ENCODE measurements around the gene BAIAP3.
"Not testable (repeated sequence)": the region's sequence is repeated elsewhere in the genome, so short reads cannot be mapped to it uniquely, and the experiment has no call there.

BAIAP3 gene, protein sequence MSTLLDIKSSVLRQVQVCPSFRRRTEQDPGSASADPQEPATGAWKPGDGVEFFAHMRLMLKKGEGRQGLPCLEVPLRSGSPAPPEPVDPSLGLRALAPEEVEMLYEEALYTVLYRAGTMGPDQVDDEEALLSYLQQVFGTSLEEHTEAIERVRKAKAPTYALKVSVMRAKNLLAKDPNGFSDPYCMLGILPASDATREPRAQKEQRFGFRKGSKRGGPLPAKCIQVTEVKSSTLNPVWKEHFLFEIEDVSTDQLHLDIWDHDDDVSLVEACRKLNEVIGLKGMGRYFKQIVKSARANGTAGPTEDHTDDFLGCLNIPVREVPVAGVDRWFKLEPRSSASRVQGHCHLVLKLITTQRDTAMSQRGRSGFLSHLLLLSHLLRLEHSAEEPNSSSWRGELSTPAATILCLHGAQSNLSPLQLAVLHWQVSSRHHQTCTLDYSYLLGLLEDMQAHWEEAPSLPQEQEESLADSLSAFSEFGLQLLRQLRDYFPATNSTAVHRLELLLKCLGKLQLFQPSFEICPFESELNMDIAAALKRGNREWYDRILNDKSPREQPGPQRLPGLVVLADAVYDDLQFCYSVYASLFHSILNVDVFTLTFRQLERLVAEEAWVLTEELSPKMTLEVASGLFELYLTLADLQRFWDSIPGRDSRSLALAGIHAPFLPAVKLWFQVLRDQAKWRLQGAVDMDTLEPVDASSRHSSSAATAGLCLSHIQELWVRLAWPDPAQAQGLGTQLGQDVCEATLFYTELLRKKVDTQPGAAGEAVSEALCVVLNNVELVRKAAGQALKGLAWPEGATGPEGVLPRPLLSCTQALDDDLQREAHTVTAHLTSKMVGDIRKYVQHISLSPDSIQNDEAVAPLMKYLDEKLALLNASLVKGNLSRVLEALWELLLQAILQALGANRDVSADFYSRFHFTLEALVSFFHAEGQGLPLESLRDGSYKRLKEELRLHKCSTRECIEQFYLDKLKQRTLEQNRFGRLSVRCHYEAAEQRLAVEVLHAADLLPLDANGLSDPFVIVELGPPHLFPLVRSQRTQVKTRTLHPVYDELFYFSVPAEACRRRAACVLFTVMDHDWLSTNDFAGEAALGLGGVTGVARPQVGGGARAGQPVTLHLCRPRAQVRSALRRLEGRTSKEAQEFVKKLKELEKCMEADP

GRCh38 chr16:1333149-1333812 lies at the start of gene BAIAP3:
Gene BAIAP3 (plus strand): TSS chr16:1333645. CDS start chr16:1338550, 4,905 bp downstream.
- DNase-seq, result no peak

DNA sequence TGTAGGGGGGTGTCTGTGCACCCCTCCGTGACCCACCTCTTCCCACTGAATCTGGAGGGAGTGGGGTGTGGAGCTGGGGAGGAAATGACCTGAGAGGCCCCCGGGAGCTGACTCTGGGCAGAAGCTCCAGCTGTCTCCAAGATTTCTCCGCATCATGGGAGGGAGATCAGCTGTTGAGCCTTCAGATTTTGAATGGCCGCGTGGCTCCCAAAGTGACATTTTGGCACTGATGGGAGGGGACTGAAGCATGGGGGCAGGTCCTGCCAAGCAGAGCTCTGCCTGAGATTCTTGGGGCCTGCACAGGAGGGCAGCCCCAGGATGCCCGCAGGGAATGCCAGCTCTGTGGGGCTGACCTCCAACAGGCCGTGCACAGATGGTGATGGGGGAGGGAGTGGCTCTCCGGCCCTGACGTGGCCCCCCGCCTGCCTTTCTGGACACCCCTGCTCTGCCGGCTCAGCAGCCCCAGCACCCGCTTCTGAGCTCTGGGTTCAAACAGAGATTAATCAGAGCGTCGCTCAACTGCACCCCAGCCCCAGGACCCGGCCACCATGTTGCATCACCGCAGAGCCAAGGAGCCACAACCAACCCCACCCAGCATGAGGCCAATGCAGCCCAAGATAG lies 49.3 kb upstream of the BAIAP3 start:
- no peak for DNase-seq

- DNase-seq, result no peak
These were observed 47.6 kb upstream of the BAIAP3 start for GRCh38 chr16:1285669-1286512.

DNA sequence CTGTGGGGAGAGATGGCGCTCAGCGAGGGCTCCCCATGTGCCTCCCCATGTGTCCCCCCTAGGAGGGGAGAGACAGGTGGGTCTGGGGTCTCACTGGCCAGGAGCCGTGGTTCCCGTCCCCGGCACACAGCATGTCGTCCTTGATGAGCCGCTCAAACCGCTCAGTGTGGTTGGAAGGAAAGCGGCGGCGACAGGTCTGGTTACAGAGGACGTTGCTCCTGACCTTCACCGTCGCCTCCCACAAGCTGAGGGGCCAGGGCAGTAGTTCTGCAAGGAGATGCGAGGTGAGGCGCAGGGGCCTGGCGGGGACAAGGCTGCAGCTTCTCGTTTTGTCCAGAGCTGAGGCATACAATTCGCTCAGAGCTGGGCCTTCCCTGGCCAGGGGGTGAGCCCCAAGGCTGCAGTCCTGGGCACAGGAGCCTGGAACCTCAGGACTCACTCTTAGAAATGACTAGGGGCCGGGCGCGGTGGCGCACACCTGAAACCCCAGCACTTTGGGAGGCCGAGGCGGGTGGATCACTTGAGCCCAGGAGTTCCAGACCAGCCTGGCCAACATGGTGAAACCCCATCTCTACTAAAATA lies 46.8 kb upstream of the BAIAP3 start:
- no peak for DNase-seq

GRCh38 chr16:1287982-1288670 lies 45.3 kb upstream of the BAIAP3 start:
- no peak for DNase-seq

- no peak for DNase-seq
These were observed 44.5 kb upstream of the BAIAP3 start for GRCh38 chr16:1288813-1289476.

- DNase-seq, result no peak
These were observed 44.0 kb upstream of the BAIAP3 start for GRCh38 chr16:1289477-1289866.

DNA sequence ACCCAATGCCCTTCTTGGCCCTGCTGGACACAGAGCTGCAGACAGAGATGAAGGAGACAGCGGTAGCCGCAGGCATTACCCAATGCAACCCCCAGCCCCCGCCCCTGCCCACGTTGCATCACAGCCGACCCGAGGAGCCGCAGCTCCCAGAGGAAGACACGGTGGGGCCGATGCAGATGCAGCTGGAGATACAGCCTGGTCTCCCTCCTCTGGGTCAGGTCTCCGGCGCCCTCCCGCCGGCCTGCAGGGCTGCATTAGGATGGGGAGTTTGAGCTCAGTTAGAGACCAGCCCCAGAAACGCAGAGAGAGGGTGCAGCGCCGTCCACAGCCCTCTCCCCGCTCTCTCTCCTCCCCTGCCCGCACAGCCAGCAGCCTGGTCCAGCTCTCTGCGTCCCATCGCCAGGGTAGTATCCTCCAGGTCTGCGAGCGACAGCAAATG lies 43.4 kb upstream of the BAIAP3 start:
- DNase-seq, result no peak

- DNase-seq, result no peak
These were observed 42.4 kb upstream of the BAIAP3 start for GRCh38 chr16:1290860-1291575.

GRCh38 chr16:1291576-1291974 lies 41.9 kb upstream of the BAIAP3 start:
- no peak for DNase-seq

DNA sequence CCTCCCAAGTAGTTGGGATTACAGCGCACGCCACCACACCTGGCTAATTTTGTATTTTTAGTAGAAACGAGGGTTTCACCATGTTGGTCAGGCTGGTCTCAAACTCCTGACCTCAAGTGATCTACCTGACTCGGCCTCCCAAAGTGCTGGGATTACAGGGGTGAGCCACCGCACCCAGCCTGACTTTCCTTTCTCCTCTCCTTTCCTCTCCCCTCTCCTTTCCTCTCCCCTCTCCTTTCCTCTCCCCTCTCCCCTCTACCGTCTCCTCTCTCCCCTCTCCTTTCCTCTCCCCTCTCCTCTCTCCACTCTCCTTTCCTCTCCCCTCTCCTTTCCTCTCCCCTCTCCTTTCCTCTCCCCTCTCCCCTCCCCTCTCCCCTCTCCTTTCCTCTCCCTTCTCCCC lies 41.2 kb upstream of the BAIAP3 start:
- DNase-seq, result not testable (repeated sequence)

- not testable (repeated sequence) for DNase-seq
These were observed 40.6 kb upstream of the BAIAP3 start for GRCh38 chr16:1292808-1293207.

GRCh38 chr16:1293921-1294656 lies 39.4 kb upstream of the BAIAP3 start:
- no peak for DNase-seq

DNA sequence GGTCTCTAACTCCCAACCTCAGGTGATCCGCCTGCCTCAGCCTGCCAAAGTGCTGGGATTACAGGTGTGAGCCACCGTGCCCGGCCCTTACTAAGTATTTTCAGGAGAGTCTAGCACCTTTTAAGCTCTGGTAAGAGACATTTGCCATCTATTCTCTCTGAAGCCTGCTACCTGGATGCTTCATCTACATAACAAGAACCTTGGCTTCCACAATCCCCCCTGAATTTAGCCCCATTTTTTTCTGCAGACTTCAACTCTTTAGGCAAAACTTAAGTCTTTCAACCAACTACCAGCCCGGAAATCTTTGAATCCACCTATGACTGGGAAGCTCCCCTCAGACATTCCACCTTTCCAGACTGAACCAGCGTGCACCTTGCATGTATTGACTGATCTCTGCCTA lies 38.0 kb upstream of the BAIAP3 start:
- DNase-seq, result no peak

DNA sequence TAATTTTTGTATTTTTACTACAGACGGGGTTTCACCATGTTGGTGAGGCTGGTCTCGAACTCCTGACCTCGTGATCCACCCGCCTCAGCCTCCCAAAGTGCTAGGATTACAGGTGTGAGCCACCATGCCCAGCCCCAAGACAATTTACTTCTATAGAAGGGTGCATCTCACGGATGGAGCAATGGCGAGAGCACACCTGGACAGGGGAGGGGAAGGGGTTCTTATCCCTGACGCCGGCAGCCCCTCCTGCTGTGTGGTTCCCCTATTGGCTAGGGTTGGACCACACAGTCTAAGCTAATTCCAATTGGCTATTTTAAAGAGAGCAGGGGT lies 36.8 kb upstream of the BAIAP3 start:
- DNase-seq, result not testable (repeated sequence)

DNA sequence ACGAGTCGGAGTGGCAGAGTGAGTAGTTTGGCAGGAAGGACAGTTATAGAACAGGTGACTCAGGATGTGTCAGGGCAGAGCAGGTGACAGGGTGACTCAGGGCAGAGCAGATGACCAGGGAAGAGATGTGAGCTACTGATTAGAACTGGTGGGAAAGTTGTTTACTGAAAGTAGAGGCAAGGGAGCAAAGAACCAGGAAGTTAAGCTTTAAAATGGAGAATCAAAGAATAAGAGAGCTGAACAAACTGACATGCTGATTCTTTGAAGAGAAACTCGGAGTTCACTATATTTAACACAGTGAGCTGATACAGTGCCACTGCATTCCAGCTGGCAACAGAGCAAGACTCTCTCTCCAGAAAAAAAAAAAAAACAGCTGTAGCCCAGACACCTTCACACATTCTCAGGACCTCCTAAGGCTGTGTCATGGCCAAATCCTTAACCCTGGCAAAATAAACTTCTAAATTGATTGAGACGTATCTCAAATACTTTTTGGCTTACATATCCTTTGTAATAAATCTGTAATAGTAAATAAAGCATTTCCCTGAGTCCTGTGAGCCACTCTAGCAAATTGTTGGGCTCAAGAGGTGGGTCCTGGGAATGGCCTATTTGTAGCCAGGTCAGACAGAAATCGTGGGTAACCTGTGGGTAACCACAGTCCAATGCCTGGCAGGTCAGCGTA lies 36.3 kb upstream of the BAIAP3 start:
- peak; percentile 80 for DNase-seq

DNA sequence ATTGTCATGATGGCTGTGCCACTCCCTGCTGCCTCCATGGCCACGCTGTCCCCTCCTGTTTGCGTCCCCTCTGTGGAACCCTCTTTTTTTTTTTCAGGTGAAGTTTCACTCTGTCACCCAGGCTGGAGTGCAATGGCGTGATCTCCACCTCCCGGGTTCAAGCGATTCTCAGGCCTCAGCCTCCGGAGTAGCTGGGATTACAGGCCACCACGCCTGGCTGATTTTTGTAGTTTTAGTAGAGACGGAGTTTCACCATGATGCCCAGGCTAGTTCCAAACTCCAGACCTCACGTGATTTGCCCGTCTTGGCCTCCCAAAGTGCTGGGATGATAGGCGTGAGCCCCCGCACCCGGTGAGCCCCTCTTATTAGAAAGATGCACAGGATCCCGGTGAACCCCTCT lies 35.0 kb upstream of the BAIAP3 start:
- DNase-seq, result no peak
